SH-SY5Y (cell line): ENCODE data around the gene TET2.

ENCODE experiments used
- GATA2 ChIP-seq: IDR thresholded peaks from 2 replicates; pipeline ENCODE4 v1.6.1; 2011; ENCODE audit warnings: mild to moderate bottlenecking, low read depth, low read length
- GATA3 ChIP-seq: IDR thresholded peaks from 2 replicates; pipeline ENCODE4 v1.6.1; 2011; ENCODE audit warnings: low read depth, mild to moderate bottlenecking, low read length, moderate library complexity

- TF ChIP-seq GATA2 (no peak), GATA3 (no peak)
These were observed 12.7 kb upstream of the TET2 start for GRCh38 chr4:105133976-105134375.
